Activated CD8-positive, alpha-beta memory T cell treated with anti-CD3 and anti-CD28 coated beads for 48 hours (primary cell): ENCODE data around the gene TBC1D14.
"Not testable (repeated sequence)": the region's sequence is repeated elsewhere in the genome, so short reads cannot be mapped to it uniquely, and the experiment has no call there.

Experiments used
- DNase-seq, 3 experiments: peaks; one replicate each; pipeline ENCODE4 v3.0.0-alpha.2; 2020; ENCODE audit warnings: low read depth in 2 of 3, low spot score in 2 of 3

Gene TBC1D14

GRCh38 chr4:6909970-6910339 is 329 bp downstream of the TBC1D14 start:
- DNase-seq: no peak

- no peak for DNase-seq
These were observed 824 bp downstream of the TBC1D14 start for GRCh38 chr4:6910340-6910959.

- DNase-seq: no peak
These were observed 1.6 kb downstream of the TBC1D14 start for GRCh38 chr4:6910960-6911874.

- DNase-seq: not testable (repeated sequence)
These were observed 2.3 kb downstream of the TBC1D14 start for GRCh38 chr4:6911917-6912316.

GRCh38 chr4:6912441-6912840 is 2.8 kb downstream of the TBC1D14 start:
- DNase-seq: no peak

- DNase-seq: no peak
These were observed 3.8 kb downstream of the TBC1D14 start for GRCh38 chr4:6913350-6913905.

- no peak for DNase-seq
These were observed 4.8 kb downstream of the TBC1D14 start for GRCh38 chr4:6914448-6914847.

- DNase-seq: no peak
These were observed 5.7 kb downstream of the TBC1D14 start for GRCh38 chr4:6915041-6916005.

- no peak for DNase-seq
These were observed 6.5 kb downstream of the TBC1D14 start for GRCh38 chr4:6916069-6916586.

- DNase-seq: no peak
These were observed 7.2 kb downstream of the TBC1D14 start for GRCh38 chr4:6916587-6917460.

- DNase-seq: no peak
These were observed 8.0 kb downstream of the TBC1D14 start for GRCh38 chr4:6917461-6918271.

GRCh38 chr4:6918338-6918737 is 8.7 kb downstream of the TBC1D14 start:
- DNase-seq: no peak

GRCh38 chr4:6920171-6920570 is 10.5 kb downstream of the TBC1D14 start:
- DNase-seq: no peak

GRCh38 chr4:6923507-6923906 is 13.9 kb downstream of the TBC1D14 start:
- DNase-seq: no peak

- no peak for DNase-seq
These were observed 14.7 kb downstream of the TBC1D14 start for GRCh38 chr4:6924361-6924779.

- DNase-seq: no peak
These were observed 15.8 kb downstream of the TBC1D14 start for GRCh38 chr4:6925357-6925836.

- DNase-seq: no peak
These were observed 16.5 kb downstream of the TBC1D14 start for GRCh38 chr4:6926081-6926480.

- DNase-seq: no peak
These were observed 17.3 kb downstream of the TBC1D14 start for GRCh38 chr4:6926681-6927478.
